ENCODE results near the gene PDE4D. TPM values are rescaled to one million over a fixed set of nuclear protein-coding genes. Genes with fewer than 3 reads are reported as not detected.
A peak's percentile ranks its signal among the peaks of the same experiment; 100 is the strongest.

PDE4D gene
- total RNA-seq, 1 experiment from 2014 or later, result 6.5 TPM

DNA sequence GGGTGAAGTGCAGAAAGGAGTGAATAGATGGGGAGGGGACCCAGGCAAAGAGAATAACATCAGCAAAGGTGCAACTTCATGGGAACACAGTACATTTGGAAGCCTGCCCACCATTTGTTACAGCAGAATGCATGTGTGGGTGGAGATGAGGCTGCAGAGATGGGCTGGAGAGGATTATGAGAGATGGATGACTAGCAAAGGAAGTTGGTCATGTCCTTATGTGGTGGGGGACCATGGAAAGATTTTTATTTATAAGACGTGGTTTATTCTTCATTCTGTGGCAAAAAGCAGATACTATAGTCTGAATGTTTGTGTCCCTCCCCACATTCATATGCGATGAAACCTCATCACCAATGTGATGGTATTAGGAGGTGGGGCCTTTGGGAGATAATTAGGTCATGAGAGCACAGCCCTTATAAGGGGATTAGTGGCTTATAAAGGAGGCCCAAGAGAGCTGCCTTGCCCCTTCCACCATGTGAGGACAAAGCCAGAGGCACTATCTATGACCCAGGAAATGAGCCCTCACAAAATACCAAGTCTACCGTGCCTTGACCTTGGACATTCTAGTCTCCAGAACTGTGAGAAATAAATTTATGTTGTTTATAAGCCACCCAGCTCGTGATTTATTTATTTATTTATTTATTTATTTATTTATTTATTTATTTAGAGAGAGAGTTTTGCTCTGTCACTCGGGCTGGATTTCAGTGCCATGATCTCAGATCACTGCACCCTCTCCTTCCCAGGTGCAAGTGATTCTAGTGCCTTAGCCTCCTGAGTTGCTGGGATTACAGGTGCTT lies 827.0 kb downstream of the PDE4D start:
- no peaks in the 10 kb centered on the region for H3K27me3 ChIP-seq (replicated peaks; ENCODE audit: insufficient read depth, low read depth, low read length, poor library complexity)
- TF ChIP-seq, protein P1, sequence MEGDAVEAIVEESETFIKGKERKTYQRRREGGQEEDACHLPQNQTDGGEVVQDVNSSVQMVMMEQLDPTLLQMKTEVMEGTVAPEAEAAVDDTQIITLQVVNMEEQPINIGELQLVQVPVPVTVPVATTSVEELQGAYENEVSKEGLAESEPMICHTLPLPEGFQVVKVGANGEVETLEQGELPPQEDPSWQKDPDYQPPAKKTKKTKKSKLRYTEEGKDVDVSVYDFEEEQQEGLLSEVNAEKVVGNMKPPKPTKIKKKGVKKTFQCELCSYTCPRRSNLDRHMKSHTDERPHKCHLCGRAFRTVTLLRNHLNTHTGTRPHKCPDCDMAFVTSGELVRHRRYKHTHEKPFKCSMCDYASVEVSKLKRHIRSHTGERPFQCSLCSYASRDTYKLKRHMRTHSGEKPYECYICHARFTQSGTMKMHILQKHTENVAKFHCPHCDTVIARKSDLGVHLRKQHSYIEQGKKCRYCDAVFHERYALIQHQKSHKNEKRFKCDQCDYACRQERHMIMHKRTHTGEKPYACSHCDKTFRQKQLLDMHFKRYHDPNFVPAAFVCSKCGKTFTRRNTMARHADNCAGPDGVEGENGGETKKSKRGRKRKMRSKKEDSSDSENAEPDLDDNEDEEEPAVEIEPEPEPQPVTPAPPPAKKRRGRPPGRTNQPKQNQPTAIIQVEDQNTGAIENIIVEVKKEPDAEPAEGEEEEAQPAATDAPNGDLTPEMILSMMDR (conservative IDR thresholded peaks at IDR 0.05; ENCODE audit: low read depth, low read length), result no peak
- TF ChIP-seq EZH2 (IDR thresholded peaks at IDR 0.05; ENCODE audit: borderline replicate concordance, low read depth, low read length, poor library complexity, severe bottlenecking), result no peak
- H3K4me1 ChIP-seq (ENCODE audit: insufficient read depth, low read length, poor library complexity, severe bottlenecking), result peaks cover 9% of the 10 kb centered on the region
- no TSS peak for BruUV-seq (replicated peaks)
- POLR2A ChIA-PET (ENCODE audit: low non-redundant PET), result no interaction called here
- CTCF ChIA-PET, result no interaction called here
- intact Hi-C loops (cut with micrococcal nuclease; ENCODE audit: unreplicated experiment), result no loop called here
- DNase-seq (ENCODE audit: low spot score), result peak; percentile 37
- H3K27ac ChIP-seq (ENCODE audit: low read depth, low read length, poor library complexity, severe bottlenecking), result no peak overlapping the region
- H3K36me3 ChIP-seq (ENCODE audit: insufficient read depth, low read length, poor library complexity, severe bottlenecking), result no peaks in the 10 kb centered on the region
- H3K9me3 ChIP-seq (ENCODE audit: low read depth, low read length, poor library complexity, severe bottlenecking), result no peaks in the 10 kb centered on the region
- H3K4me3 ChIP-seq (ENCODE audit: low read depth, low read length, poor library complexity, severe bottlenecking), result no peak overlapping the region

DNA sequence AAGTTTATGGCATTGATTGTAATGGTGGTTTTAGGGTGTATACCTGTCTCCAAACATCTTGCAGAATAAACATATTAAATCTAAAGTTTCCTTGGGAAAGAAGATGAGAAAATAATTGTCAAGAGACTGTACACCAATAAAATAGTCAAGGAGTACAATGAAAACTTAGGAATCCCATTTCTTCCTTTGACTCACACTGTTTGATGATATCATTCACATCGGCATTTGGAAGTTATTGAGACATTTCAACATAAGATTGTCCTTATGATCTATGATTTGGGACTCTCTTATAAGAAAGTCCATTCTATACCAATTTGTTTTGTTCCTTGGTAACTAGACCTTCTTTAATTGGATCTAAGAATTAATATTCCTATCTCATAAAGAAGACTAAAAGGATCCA lies 828.0 kb downstream of the PDE4D start:
- no peak for TF ChIP-seq EZH2 (IDR thresholded peaks at IDR 0.05; ENCODE audit: borderline replicate concordance, low read depth, low read length, poor library complexity, severe bottlenecking)
- TF ChIP-seq, protein P1 (conservative IDR thresholded peaks at IDR 0.05; ENCODE audit: low read depth, low read length), result no peak
- BruUV-seq (replicated peaks), result no TSS peak
- intact Hi-C loops (cut with micrococcal nuclease; ENCODE audit: unreplicated experiment), result no loop called here
- DNase-seq (ENCODE audit: low spot score), result no peak
- H3K9me3 ChIP-seq (ENCODE audit: low read depth, low read length, poor library complexity, severe bottlenecking), result no peaks in the 10 kb centered on the region
- no peak overlapping the region for H3K4me3 ChIP-seq (ENCODE audit: low read depth, low read length, poor library complexity, severe bottlenecking)
- no peaks in the 10 kb centered on the region for H3K27me3 ChIP-seq (replicated peaks; ENCODE audit: insufficient read depth, low read depth, low read length, poor library complexity)
- POLR2A ChIA-PET (ENCODE audit: low non-redundant PET), result no interaction called here
- no peak overlapping the region for H3K27ac ChIP-seq (ENCODE audit: low read depth, low read length, poor library complexity, severe bottlenecking)
- peaks cover 9% of the 10 kb centered on the region for H3K4me1 ChIP-seq (ENCODE audit: insufficient read depth, low read length, poor library complexity, severe bottlenecking)
- CTCF ChIA-PET, result no interaction called here
- no peaks in the 10 kb centered on the region for H3K36me3 ChIP-seq (ENCODE audit: insufficient read depth, low read length, poor library complexity, severe bottlenecking)

DNA sequence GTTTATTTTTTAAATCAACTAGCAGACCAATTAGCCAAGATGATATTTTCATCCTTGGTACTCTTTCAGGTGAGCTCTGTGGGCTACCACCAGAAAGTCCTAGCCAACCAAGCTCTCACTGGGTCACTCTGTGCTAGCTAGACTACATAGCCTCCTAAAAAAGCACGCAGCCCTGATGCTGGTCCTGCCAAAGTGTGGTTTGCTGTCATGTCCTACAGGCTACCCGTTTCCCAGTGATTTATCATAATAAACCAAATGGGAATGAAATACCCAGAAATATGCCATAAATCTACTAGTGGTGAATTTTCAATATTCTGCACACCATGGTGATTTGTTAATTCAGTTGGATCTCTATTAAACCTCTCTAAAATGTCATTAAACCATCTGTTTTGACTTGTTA lies 829.2 kb downstream of the PDE4D start:
- Histone ChIP-seq H3K27ac (ENCODE audit: low read depth, low read length, poor library complexity, severe bottlenecking) (no peak overlapping the region), H3K27me3 (replicated peaks; ENCODE audit: insufficient read depth, low read depth, low read length, poor library complexity) (no peaks in the 10 kb centered on the region), H3K4me3 (ENCODE audit: low read depth, low read length, poor library complexity, severe bottlenecking) (no peak overlapping the region), H3K9me3 (ENCODE audit: low read depth, low read length, poor library complexity, severe bottlenecking) (no peaks in the 10 kb centered on the region), H3K36me3 (ENCODE audit: insufficient read depth, low read length, poor library complexity, severe bottlenecking) (no peaks in the 10 kb centered on the region), H3K4me1 (ENCODE audit: insufficient read depth, low read length, poor library complexity, severe bottlenecking) (peaks cover 9% of the 10 kb centered on the region)
- no TSS peak for BruUV-seq (replicated peaks)
- CTCF ChIA-PET, result no interaction called here
- no peak for TF ChIP-seq EZH2 (IDR thresholded peaks at IDR 0.05; ENCODE audit: borderline replicate concordance, low read depth, low read length, poor library complexity, severe bottlenecking)
- TF ChIP-seq, protein P1 (conservative IDR thresholded peaks at IDR 0.05; ENCODE audit: low read depth, low read length), result no peak
- POLR2A ChIA-PET (ENCODE audit: low non-redundant PET), result no interaction called here
- intact Hi-C loops (cut with micrococcal nuclease; ENCODE audit: unreplicated experiment), result no loop called here
- no peak for DNase-seq (ENCODE audit: low spot score)
